ENCODE measurements around the gene SMIM27. TPM values are rescaled to one million over a fixed set of nuclear protein-coding genes. Genes with fewer than 3 reads are reported as not detected.
A peak's percentile ranks its signal among the peaks of the same experiment; 100 is the strongest.

The SMIM27 gene
- total and polyA plus RNA-seq, 9 of the 15 experiments (the other 6 are each of a cell fraction or from before 2014, with no cell fraction given): 2.9 to 16.1 (median 7.9) TPM

DNA sequence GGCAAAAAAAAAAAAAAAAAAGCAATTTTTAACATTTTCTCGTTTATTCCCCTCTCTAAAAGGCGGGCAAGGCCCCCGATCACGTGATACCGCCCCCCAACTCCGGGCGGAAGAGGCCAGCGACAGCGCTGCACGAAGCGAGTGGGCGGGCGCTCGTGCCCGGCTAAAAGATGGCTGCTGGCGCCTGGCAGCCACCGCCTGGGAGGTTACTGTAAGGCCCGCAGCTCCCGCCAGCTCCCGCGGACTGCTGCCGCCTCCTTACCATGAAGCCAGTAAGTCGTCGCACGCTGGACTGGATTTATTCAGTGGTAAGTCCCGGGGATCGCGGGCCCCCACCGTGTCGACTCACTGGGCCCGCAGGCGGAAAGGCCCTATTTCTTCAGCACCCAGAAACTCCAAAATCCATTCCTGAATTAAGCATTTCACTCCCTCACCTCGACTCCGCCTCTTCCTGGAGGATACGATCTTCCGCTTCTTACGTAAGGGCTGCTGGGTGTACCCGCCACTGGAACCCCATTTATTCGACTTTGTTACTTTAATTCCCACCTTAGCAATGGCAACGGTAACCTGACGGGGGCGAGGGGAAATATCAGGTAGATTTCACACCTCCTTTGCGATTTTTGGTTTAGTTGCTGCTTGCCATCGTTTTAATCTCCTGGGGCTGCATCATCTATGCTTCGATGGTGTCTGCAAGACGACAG, at the start of gene SMIM27, which contains the start of gene TOPORS (continued):
- TF ChIP-seq TAF9B (IDR thresholded peaks at IDR 0.05; ENCODE audit: partially characterized antibody) (peak; percentile 97), RNF2 (IDR thresholded peaks at IDR 0.05) (0 out of 2 replicates have a peak, but pooled peaks have one; percentile 10), POLR2H (tag; IDR thresholded peaks at IDR 0.05; ENCODE audit: low read depth) (peak; percentile 82), CHD1 (IDR thresholded peaks at IDR 0.05; ENCODE audit: low read length) (peak; percentile 58), ZNF561 (CRISPR knock-in tag; conservative IDR thresholded peaks at IDR 0.05) (no peak), DPF2 (IDR thresholded peaks at IDR 0.05) (no peak), CREM (IDR thresholded peaks at IDR 0.05; ENCODE audit: low read depth) (peak; percentile 32; the same call in 1 of the 2 replicates), IRF2 (CRISPR knock-in tag; IDR thresholded peaks at IDR 0.05) (no peak), SIX5 (IDR thresholded peaks at IDR 0.05; ENCODE audit: borderline replicate concordance in 1 of 2, insufficient read depth in 1 of 2, low read depth in 1 of 2, low read length in 2 of 2) (peak; percentile 27 to 49; a peak in 2 of 4 replicates), BHLHE40 (IDR thresholded peaks at IDR 0.05; ENCODE audit: low read length) (peak; percentile 76), CEBPB (tag; IDR thresholded peaks at IDR 0.05) (peak; percentile 83), ATF7 (IDR thresholded peaks at IDR 0.05) (peak; percentile 60), HNRNPUL1 (IDR thresholded peaks at IDR 0.05; ENCODE audit: low read length) (no peak), EGR1 (conservative IDR thresholded peaks at IDR 0.05) (peak; percentile 97), FOXA1 (IDR thresholded peaks at IDR 0.05; ENCODE audit: borderline replicate concordance) (no peak), ZNF77 (CRISPR knock-in tag; IDR thresholded peaks at IDR 0.05) (no peak), ELF2 (CRISPR knock-in tag; IDR thresholded peaks at IDR 0.05) (peak; percentile 98), ZNF347 (CRISPR knock-in tag; IDR thresholded peaks at IDR 0.05; ENCODE audit: low read depth) (no peak), MBD2 (IDR thresholded peaks at IDR 0.05; ENCODE audit: borderline replicate concordance, low read depth) (peak; percentile 68), CREB3L1 (IDR thresholded peaks at IDR 0.05; ENCODE audit: borderline replicate concordance, low read depth) (0 out of 2 replicates have a peak, but pooled peaks have one; percentile 35), TFE3 (CRISPR knock-in tag; IDR thresholded peaks at IDR 0.05) (peak; percentile 98), TAF7 (tag; IDR thresholded peaks at IDR 0.05) (peak; percentile 97)
- TF ChIP-seq, protein P1, sequence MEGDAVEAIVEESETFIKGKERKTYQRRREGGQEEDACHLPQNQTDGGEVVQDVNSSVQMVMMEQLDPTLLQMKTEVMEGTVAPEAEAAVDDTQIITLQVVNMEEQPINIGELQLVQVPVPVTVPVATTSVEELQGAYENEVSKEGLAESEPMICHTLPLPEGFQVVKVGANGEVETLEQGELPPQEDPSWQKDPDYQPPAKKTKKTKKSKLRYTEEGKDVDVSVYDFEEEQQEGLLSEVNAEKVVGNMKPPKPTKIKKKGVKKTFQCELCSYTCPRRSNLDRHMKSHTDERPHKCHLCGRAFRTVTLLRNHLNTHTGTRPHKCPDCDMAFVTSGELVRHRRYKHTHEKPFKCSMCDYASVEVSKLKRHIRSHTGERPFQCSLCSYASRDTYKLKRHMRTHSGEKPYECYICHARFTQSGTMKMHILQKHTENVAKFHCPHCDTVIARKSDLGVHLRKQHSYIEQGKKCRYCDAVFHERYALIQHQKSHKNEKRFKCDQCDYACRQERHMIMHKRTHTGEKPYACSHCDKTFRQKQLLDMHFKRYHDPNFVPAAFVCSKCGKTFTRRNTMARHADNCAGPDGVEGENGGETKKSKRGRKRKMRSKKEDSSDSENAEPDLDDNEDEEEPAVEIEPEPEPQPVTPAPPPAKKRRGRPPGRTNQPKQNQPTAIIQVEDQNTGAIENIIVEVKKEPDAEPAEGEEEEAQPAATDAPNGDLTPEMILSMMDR (IDR thresholded peaks at IDR 0.05 in 2 of 3, conservative IDR thresholded peaks at IDR 0.05 in 1 of 3; ENCODE audit: insufficient read depth in 2 of 3, low read depth in 1 of 3, low read length in 3 of 3): peak in 1 of 3 experiments; percentile 6; a peak in 1 of 6 replicates
- TF ChIP-seq, protein P2, sequence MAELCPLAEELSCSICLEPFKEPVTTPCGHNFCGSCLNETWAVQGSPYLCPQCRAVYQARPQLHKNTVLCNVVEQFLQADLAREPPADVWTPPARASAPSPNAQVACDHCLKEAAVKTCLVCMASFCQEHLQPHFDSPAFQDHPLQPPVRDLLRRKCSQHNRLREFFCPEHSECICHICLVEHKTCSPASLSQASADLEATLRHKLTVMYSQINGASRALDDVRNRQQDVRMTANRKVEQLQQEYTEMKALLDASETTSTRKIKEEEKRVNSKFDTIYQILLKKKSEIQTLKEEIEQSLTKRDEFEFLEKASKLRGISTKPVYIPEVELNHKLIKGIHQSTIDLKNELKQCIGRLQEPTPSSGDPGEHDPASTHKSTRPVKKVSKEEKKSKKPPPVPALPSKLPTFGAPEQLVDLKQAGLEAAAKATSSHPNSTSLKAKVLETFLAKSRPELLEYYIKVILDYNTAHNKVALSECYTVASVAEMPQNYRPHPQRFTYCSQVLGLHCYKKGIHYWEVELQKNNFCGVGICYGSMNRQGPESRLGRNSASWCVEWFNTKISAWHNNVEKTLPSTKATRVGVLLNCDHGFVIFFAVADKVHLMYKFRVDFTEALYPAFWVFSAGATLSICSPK (IDR thresholded peaks at IDR 0.05; ENCODE audit: borderline replicate concordance): no peak
